HCT116 (cell line): ENCODE results near the gene TMEM63B. TPM values are rescaled to one million over a fixed set of nuclear protein-coding genes. Genes with fewer than 3 reads are reported as not detected.

Experiments used
- ATAC-seq: fragments of 200-7000 bp; cut with Tn5 transposase; 2 replicates; pipeline ENCODE4 v1.9.1; 2020; ENCODE audit warnings: mild to moderate bottlenecking, moderate library complexity
- BruUV-seq: library from RNA; stranded (reverse); fragments of 400-500 nt; replicated peaks from 2 replicates; lab custom pipeline; 2021; lab: Mats Ljungman, UMichigan
- CTCF ChIA-PET: fragments of 300-600 bp; sonication (Branson Sonifier 250); formaldehyde crosslinking; loops from one replicate; lab custom pipeline; 2021; ENCODE audit warnings: antibody characterized with exemption; lab: Charles Lee
- POLR2A ChIA-PET: fragments of 300-600, 350-600 bp; sonication (Branson Sonifier 250); formaldehyde crosslinking; loops from one replicate; lab custom pipeline; 2021; ENCODE audit warnings: antibody characterized with exemption; lab: Charles Lee
- RAD21 ChIA-PET, 2 experiments: fragments of 300-600 bp; sonication (Branson Sonifier 250); formaldehyde crosslinking; loops; one replicate each; lab custom pipeline; 2023; ENCODE audit warnings: low total read pairs in 2 of 2; ENCODE audit not compliant: uncharacterized antibody in 2 of 2, unreplicated experiment in 2 of 2, low non-redundant PET in 1 of 2; lab: Charles Lee
- DNase-seq: peaks from one replicate; pipeline ENCODE4 v3.0.0-alpha.2; 2010; ENCODE audit warnings: low read depth, low spot score
- H2AFZ ChIP-seq: fragments of 200-600 bp; shearing (Covaris generic), sonication (generic); 2 replicates; pipeline ENCODE4 v1.6.1; 2017; ENCODE audit warnings: low read depth, mixed run types, mixed read lengths, antibody characterized with exemption, low read length; ENCODE audit not compliant: poor library complexity, severe bottlenecking
- H3K27ac ChIP-seq: 2 replicates; pipeline ENCODE4 v1.5.1; 2012; ENCODE audit warnings: low read depth, low read length
- H3K27me3 ChIP-seq: fragments of 200-600 bp; sonication (generic); 2 replicates; pipeline ENCODE4 v1.6.1; 2016; ENCODE audit warnings: mixed run types, low read length, mixed read lengths; ENCODE audit not compliant: insufficient read depth
- H3K36me3 ChIP-seq, 2 experiments: fragments of 200-500 bp in 1 of 2; fragments of 200-600 bp in 1 of 2; sonication (Bioruptor generic) in 1 of 2; sonication (generic) in 1 of 2; 2 replicates each; pipeline versions ENCODE4 v1.5.1 to v1.6.1; 2014 to 2016; ENCODE audit warnings: low read length in 2 of 2, inconsistent platforms in 1 of 2, mixed read lengths in 1 of 2, mixed run types in 1 of 2; ENCODE audit not compliant: insufficient read depth in 2 of 2, control insufficient read depth in 1 of 2
- H3K4me1 ChIP-seq, 2 experiments: fragments of 200-600 bp in 1 of 2; sonication (generic) in 1 of 2; 2 replicates each; pipeline versions ENCODE4 v1.5.1 to v1.6.1; 2012 to 2017; ENCODE audit warnings: low read length in 2 of 2, inconsistent platforms in 1 of 2, mild to moderate bottlenecking in 1 of 2, mixed read lengths in 1 of 2, mixed run types in 1 of 2, moderate library complexity in 1 of 2; ENCODE audit not compliant: insufficient read depth in 2 of 2, control insufficient read depth in 1 of 2
- H3K4me2 ChIP-seq: fragments of 200-600 bp; sonication (generic); 2 replicates; pipeline ENCODE4 v1.6.1; 2017; ENCODE audit warnings: mixed run types, low read length, mixed read lengths
- H3K4me3 ChIP-seq, 2 experiments: fragments of 200-600 bp in 1 of 2; sonication (generic) in 1 of 2; replicated peaks in 1 of 2; 2 replicates each; pipeline ENCODE4 v1.5.1; 2011 to 2016; ENCODE audit warnings: low read length in 2 of 2, control low read depth in 1 of 2, low read depth in 1 of 2, mild to moderate bottlenecking in 1 of 2, mixed read lengths in 1 of 2, mixed run types in 1 of 2
- H3K79me2 ChIP-seq: fragments of 200-600 bp; sonication (generic); 2 replicates; pipeline ENCODE4 v1.6.1; 2017; ENCODE audit warnings: mild to moderate bottlenecking, mixed run types, low read length, moderate library complexity, mixed read lengths; ENCODE audit not compliant: insufficient read depth
- H3K9ac ChIP-seq: fragments of 200-600 bp; sonication (generic); 2 replicates; pipeline ENCODE4 v1.6.1; 2016; ENCODE audit warnings: low read length, mixed read lengths
- H3K9me2 ChIP-seq: fragments of 200-600 bp; sonication (generic), shearing (Covaris generic); 2 replicates; pipeline ENCODE4 v1.6.1; 2017; ENCODE audit warnings: mixed run types, mild to moderate bottlenecking, moderate library complexity; ENCODE audit not compliant: insufficient read depth
- H3K9me3 ChIP-seq, 2 experiments: fragments of 200-500 bp in 1 of 2; fragments of 200-600 bp in 1 of 2; sonication (Bioruptor generic) in 1 of 2; sonication (generic) in 1 of 2; 2 replicates each; pipeline ENCODE4 v1.6.1; 2014 to 2017; ENCODE audit warnings: low read length in 2 of 2, mixed read lengths in 2 of 2, inconsistent platforms in 1 of 2, low read depth in 1 of 2, mild to moderate bottlenecking in 1 of 2, mixed run types in 1 of 2, moderate library complexity in 1 of 2; ENCODE audit not compliant: control insufficient read depth in 1 of 2, insufficient read depth in 1 of 2
- H4K20me1 ChIP-seq: fragments of 200-600 bp; sonication (generic), shearing (Covaris generic); 2 replicates; pipeline ENCODE4 v1.6.1; 2017; ENCODE audit warnings: mixed run types, mild to moderate bottlenecking, moderate library complexity; ENCODE audit not compliant: insufficient read depth
- ATF3 ChIP-seq: IDR thresholded peaks from 2 replicates; pipeline ENCODE4 v1.6.1; 2012
- CBX3 ChIP-seq: IDR thresholded peaks from 2 replicates; pipeline ENCODE4 v1.6.1; 2012; ENCODE audit warnings: low read depth
- CEBPB ChIP-seq: IDR thresholded peaks from 2 replicates; pipeline ENCODE4 v1.6.1; 2012; ENCODE audit warnings: low read depth
- EGR1 ChIP-seq: IDR thresholded peaks from 2 replicates; pipeline ENCODE4 v1.6.1; 2012; ENCODE audit warnings: low read depth
- EZH2 ChIP-seq: fragments of 200-600 bp; sonication (generic); IDR thresholded peaks from 2 replicates; pipeline ENCODE4 v1.6.1; 2017; ENCODE audit warnings: antibody characterized with exemption, mixed run types
- EZH2phosphoT487 ChIP-seq: fragments of 200-600 bp; IDR thresholded peaks from 2 replicates; pipeline ENCODE4 v1.6.1; 2018; ENCODE audit warnings: antibody characterized with exemption, borderline replicate concordance
- JUND ChIP-seq: IDR thresholded peaks from 2 replicates; pipeline ENCODE4 v1.6.1; 2012
- MAX ChIP-seq: IDR thresholded peaks from 2 replicates; pipeline ENCODE4 v1.6.1; 2012
- POLR2A ChIP-seq: IDR thresholded peaks from 2 replicates; pipeline ENCODE4 v1.7.0; 2011; ENCODE audit warnings: borderline replicate concordance; ENCODE audit not compliant: insufficient read depth, insufficient read length; ENCODE audit errors: extremely low read depth
- POLR2AphosphoS5 ChIP-seq: IDR thresholded peaks from 2 replicates; pipeline ENCODE4 v1.6.1; 2011; ENCODE audit warnings: mild to moderate bottlenecking, low read depth, low read length, moderate library complexity
- RAD21 ChIP-seq: IDR thresholded peaks from 2 replicates; pipeline ENCODE4 v1.6.1; 2012; ENCODE audit warnings: low read depth, mild to moderate bottlenecking
- REST ChIP-seq: IDR thresholded peaks from 2 replicates; pipeline ENCODE4 v1.6.1; 2012; ENCODE audit warnings: low read depth
- SIN3A ChIP-seq: IDR thresholded peaks from 2 replicates; pipeline ENCODE4 v1.6.1; 2012; ENCODE audit warnings: low read depth
- SP1 ChIP-seq: IDR thresholded peaks from 2 replicates; pipeline ENCODE4 v1.6.1; 2012; ENCODE audit warnings: low read depth
- SRF ChIP-seq: IDR thresholded peaks from 2 replicates; pipeline ENCODE4 v1.6.1; 2012; ENCODE audit warnings: low read depth
- TCF7L2 ChIP-seq: IDR thresholded peaks from 2 replicates; pipeline ENCODE4 v1.7.0; 2011; ENCODE audit warnings: borderline replicate concordance, inconsistent platforms; ENCODE audit not compliant: insufficient read depth, insufficient read length; ENCODE audit errors: extremely low read depth
- YY1 ChIP-seq: IDR thresholded peaks from 2 replicates; pipeline ENCODE4 v1.6.1; 2011; ENCODE audit warnings: low read length, low read depth, moderate library complexity, mild to moderate bottlenecking; ENCODE audit not compliant: insufficient replicate concordance; ENCODE audit errors: extremely low read depth
- ZBTB33 ChIP-seq: IDR thresholded peaks from 2 replicates; pipeline ENCODE4 v1.6.1; 2011; ENCODE audit warnings: mild to moderate bottlenecking, low read length, moderate library complexity; ENCODE audit not compliant: insufficient replicate concordance; ENCODE audit errors: extremely low read depth
- ZFX ChIP-seq: fragments of 450-650 bp; IDR thresholded peaks from 2 replicates; pipeline ENCODE4 v1.6.1; 2017
- ZNF274 ChIP-seq: fragments of 200-500 bp; sonication (Bioruptor generic); IDR thresholded peaks from 2 replicates; pipeline ENCODE4 v1.6.1; 2014; ENCODE audit warnings: mild to moderate bottlenecking, low read depth, low read length, inconsistent platforms
- intact Hi-C: fragments of 100-400 bp; cut with micrococcal nuclease; formaldehyde crosslinking; loops from 2 replicates; pipeline ENCODE4 v1.10.0; 2022
- total RNA-seq: library from RNA; stranded (reverse); gene quantifications from one replicate; pipeline ENCODE4 v1.2.1, GENCODE V29; 2021; ENCODE audit not compliant: unreplicated experiment

The TMEM63B gene
- total RNA-seq, 1 experiment from 2014 or later: 58.2 TPM

- RAD21 ChIA-PET: interaction anchor here in 1 of 2 experiments (0.6 kb wide), 1 partner anchor 11 kb away, joined by 4 read pairs; no protein-coding TSS in a partner anchor
- CTCF ChIA-PET: no interaction called here
- intact Hi-C loops: no loop called here
- ATAC-seq (no peak), DNase-seq (no peak)
- no peak overlapping the region for H3K9ac ChIP-seq
- peaks cover 4 to 6% of the 10 kb centered on the region in 2 experiments; a peak in 3 of 4 replicates for H3K4me1 ChIP-seq
- H3K27ac ChIP-seq: no peak overlapping the region
- H3K79me2 ChIP-seq: no peaks in the 10 kb centered on the region
- H2AFZ ChIP-seq: no peak overlapping the region
- no peaks in the 10 kb centered on the region for H3K9me3 ChIP-seq
- no TSS peak for BruUV-seq
- no peak overlapping the region for H3K4me2 ChIP-seq
- no peaks in the 10 kb centered on the region for H3K27me3 ChIP-seq
- H3K36me3 ChIP-seq: 0 out of 4 replicates have a peak, but pooled peaks cover 0 to 2% of the 10 kb centered on the region in 2 experiments
- POLR2A ChIA-PET: no interaction called here
- no peak overlapping the region for H3K4me3 ChIP-seq
- no peaks in the 10 kb centered on the region for H3K9me2 ChIP-seq
- TF ChIP-seq ATF3 (no peak), CBX3 (no peak), JUND (no peak), SRF (no peak), SIN3A (no peak), YY1 (no peak), ZBTB33 (no peak), EZH2phosphoT487 (no peak), TCF7L2 (no peak), ZNF274 (no peak), POLR2AphosphoS5 (no peak), POLR2A (no peak), REST (no peak), ZFX (no peak), EGR1 (no peak), SP1 (no peak), CEBPB (no peak), MAX (no peak), RAD21 (no peak), EZH2 (no peak)
- H4K20me1 ChIP-seq: no peaks in the 10 kb centered on the region
Measured at GRCh38 chr6:44091981-44092884, 35.1 kb upstream of the TMEM63B start.
